Endothelial cell (in vitro differentiated cells): ENCODE measurements around the gene PRXL2B. TPM values are rescaled to one million over a fixed set of nuclear protein-coding genes. Genes with fewer than 3 reads are reported as not detected.

Source experiments
- DNase-seq: peaks from one replicate; pipeline ENCODE4 v3.0.0; 2021; ENCODE audit warnings: low spot score
- H3K27ac Mint-ChIP-seq: one replicate; pipeline ENCODE4 v1.8.0; 2021; ENCODE audit warnings: mixed read lengths, inconsistent platforms; ENCODE audit not compliant: unreplicated experiment
- H3K27me3 Mint-ChIP-seq: one replicate; pipeline ENCODE4 v1.8.0; 2021; ENCODE audit warnings: mild to moderate bottlenecking, moderate library complexity, mixed read lengths, inconsistent platforms; ENCODE audit not compliant: unreplicated experiment
- H3K36me3 Mint-ChIP-seq: one replicate; pipeline ENCODE4 v1.8.0; 2021; ENCODE audit warnings: mild to moderate bottlenecking, low read depth, mixed read lengths, inconsistent platforms; ENCODE audit not compliant: unreplicated experiment
- H3K4me1 Mint-ChIP-seq: one replicate; pipeline ENCODE4 v1.8.0; 2021; ENCODE audit warnings: mild to moderate bottlenecking, mixed read lengths, inconsistent platforms; ENCODE audit not compliant: unreplicated experiment
- H3K4me3 Mint-ChIP-seq: one replicate; pipeline ENCODE4 v1.8.0; 2021; ENCODE audit warnings: mild to moderate bottlenecking, mixed read lengths, inconsistent platforms; ENCODE audit not compliant: unreplicated experiment
- H3K9me3 Mint-ChIP-seq: one replicate; pipeline ENCODE4 v1.8.0; 2021; ENCODE audit warnings: mixed read lengths, inconsistent platforms; ENCODE audit not compliant: unreplicated experiment
- CTCF ChIP-seq: fragments of 200-600 bp; sonication (generic); IDR thresholded peaks from one replicate; pipeline ENCODE4 v1.5.0; 2021; ENCODE audit warnings: antibody characterized with exemption; ENCODE audit not compliant: unreplicated experiment
- total RNA-seq: library from RNA; stranded (reverse); fragmentation: NEBNext Ultra II Directional; extraction: Animal tissue kit (Norgen Biotek cat#: 25700); gene quantifications from one replicate; pipeline ENCODE4 v1.2.1, GENCODE V29; 2021; ENCODE audit not compliant: unreplicated experiment

Gene PRXL2B
- total RNA-seq, 1 donor from 2014 or later = 35.6 TPM

DNA sequence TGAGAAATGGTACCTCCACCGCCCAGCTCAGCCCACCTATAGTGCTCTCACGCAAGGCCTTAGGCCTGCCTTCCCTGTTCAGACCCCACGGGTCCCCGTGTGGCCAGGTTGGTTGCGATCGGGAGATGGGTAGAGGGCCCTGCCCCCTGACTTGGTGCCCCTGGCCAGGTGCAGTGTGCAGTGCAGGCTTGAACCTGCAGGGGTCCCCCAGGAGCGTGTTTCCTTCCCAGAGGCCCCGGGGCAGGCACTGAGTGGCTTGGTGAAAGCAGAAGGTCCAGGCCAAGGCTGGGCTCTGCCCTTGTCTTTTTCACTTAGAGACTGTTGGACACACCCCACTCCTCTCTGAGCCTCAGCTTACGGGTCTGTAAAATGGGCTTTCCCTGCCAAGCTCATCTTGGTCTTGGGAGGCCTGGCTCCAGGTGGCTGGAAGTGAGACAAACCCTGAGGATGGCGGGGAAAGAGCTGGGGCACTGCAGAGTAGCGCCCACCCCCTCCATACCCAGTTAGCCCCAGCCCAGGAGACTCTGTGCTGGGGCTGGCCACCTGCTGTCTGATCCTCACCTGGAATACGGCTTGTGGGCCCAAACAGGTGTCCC, 47.2 kb upstream of the PRXL2B start:
- peak; percentile 66 for DNase-seq
- H3K27me3 Mint-ChIP-seq = peaks cover 7% of the 10 kb centered on the region
- no peak overlapping the region for H3K4me3 Mint-ChIP-seq
- no peaks in the 10 kb centered on the region for H3K36me3 Mint-ChIP-seq
- H3K4me1 Mint-ChIP-seq = no peaks in the 10 kb centered on the region
- H3K9me3 Mint-ChIP-seq = no peaks in the 10 kb centered on the region
- peak; percentile 64 for TF ChIP-seq CTCF
- no peak overlapping the region for H3K27ac Mint-ChIP-seq

- Mint-ChIP-seq H3K4me3 (no peak overlapping the region), H3K36me3 (no peaks in the 10 kb centered on the region), H3K27ac (no peak overlapping the region), H3K27me3 (peaks cover 7% of the 10 kb centered on the region), H3K9me3 (no peaks in the 10 kb centered on the region), H3K4me1 (no peaks in the 10 kb centered on the region)
- no peak for TF ChIP-seq CTCF
- no peak for DNase-seq
Measured at GRCh38 chr1:2540816-2541492, 45.6 kb upstream of the PRXL2B start.

GRCh38 chr1:2541619-2542245, 44.8 kb upstream of the PRXL2B start:
- Mint-ChIP-seq H3K27ac (no peak overlapping the region), H3K9me3 (no peaks in the 10 kb centered on the region), H3K27me3 (peaks cover 4% of the 10 kb centered on the region), H3K4me3 (no peak overlapping the region), H3K36me3 (no peaks in the 10 kb centered on the region), H3K4me1 (no peaks in the 10 kb centered on the region)
- DNase-seq = no peak
- no peak for TF ChIP-seq CTCF

DNA sequence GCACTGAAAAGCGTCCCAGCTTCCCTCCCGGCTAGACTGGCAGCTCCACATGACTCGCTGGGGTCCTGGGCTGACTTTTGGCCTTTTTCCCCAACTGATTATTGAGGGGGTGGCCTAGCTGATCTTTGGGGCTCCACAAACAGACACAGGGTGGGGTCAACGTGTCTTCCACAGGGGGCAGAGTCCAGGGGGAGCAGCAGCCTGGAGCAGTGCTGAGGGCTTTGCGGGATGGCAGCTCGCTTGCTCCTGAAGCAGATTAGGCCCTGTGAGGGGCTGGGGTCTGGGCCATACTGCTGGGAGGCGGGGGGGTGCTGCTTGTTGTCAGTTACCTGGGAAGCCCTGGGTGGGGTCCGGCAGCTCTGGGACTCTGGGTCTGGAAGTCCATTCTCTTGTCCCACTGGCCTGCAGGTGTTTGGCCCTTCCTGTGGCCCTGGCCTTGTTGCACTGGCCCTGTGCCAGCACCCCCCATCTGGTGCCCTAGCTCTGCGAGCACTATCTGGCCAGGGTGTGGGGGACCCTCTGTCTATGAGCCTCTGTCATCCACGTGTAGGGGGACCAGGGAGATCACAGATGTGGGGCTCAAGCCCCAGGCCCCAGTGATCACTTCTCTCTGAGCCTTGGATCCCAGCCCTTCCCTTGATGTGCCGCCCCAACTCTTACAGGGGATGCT, 44.2 kb upstream of the PRXL2B start:
- Mint-ChIP-seq H3K27ac (no peak overlapping the region), H3K27me3 (peaks cover 2% of the 10 kb centered on the region), H3K36me3 (no peaks in the 10 kb centered on the region), H3K4me1 (no peaks in the 10 kb centered on the region), H3K4me3 (no peak overlapping the region), H3K9me3 (no peaks in the 10 kb centered on the region)
- DNase-seq = no peak
- TF ChIP-seq CTCF = no peak
